ENCODE data around the gene OSBPL8. TPM values are rescaled to one million over a fixed set of nuclear protein-coding genes. Genes with fewer than 3 reads are reported as not detected.

Gene OSBPL8
- total and polyA plus RNA-seq, 11 donors = 4.5 to 58.7 (median 43.7) TPM

DNA sequence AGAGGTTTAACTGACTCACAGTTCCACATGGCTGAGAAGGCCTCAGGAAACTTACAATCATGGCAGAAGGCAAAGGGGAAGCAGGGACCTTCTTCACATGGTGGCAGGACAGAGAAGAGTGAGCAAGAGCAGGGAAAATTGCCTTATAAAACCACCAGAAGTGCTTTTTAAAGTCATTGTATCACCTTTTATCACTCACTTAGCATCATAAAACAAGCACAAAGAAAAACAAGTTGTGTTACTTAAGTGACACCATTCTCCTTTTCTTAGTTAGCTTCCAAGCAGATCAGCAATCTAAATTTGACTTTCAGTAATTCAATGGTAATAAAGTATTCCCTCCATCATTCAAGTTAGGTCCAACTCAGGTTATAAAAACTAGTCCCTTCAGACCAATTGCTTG is 28.5 kb downstream of the OSBPL8 start:
- H3K4me1 ChIP-seq = peaks cover 0 to 33% (median 12%) of the 10 kb centered on the region in 12 donors
- H3K27me3 ChIP-seq = no peaks in the 10 kb centered on the region
- intact Hi-C loops (cut with DNase I) = no loop called here
- TF ChIP-seq, protein P1, sequence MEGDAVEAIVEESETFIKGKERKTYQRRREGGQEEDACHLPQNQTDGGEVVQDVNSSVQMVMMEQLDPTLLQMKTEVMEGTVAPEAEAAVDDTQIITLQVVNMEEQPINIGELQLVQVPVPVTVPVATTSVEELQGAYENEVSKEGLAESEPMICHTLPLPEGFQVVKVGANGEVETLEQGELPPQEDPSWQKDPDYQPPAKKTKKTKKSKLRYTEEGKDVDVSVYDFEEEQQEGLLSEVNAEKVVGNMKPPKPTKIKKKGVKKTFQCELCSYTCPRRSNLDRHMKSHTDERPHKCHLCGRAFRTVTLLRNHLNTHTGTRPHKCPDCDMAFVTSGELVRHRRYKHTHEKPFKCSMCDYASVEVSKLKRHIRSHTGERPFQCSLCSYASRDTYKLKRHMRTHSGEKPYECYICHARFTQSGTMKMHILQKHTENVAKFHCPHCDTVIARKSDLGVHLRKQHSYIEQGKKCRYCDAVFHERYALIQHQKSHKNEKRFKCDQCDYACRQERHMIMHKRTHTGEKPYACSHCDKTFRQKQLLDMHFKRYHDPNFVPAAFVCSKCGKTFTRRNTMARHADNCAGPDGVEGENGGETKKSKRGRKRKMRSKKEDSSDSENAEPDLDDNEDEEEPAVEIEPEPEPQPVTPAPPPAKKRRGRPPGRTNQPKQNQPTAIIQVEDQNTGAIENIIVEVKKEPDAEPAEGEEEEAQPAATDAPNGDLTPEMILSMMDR (IDR thresholded peaks at IDR 0.05) = no peak
- no peak for TF ChIP-seq POLR2A (IDR thresholded peaks at IDR 0.05)
- H3K36me3 ChIP-seq = no peaks in the 10 kb centered on the region
- no peak for DNase-seq
- no peak overlapping the region for H3K4me3 ChIP-seq
- H3K9me3 ChIP-seq = peaks cover 0 to 11% (median 0%) of the 10 kb centered on the region in 12 donors
- no peak overlapping the region for H3K27ac ChIP-seq
- ATAC-seq = no peak

DNA sequence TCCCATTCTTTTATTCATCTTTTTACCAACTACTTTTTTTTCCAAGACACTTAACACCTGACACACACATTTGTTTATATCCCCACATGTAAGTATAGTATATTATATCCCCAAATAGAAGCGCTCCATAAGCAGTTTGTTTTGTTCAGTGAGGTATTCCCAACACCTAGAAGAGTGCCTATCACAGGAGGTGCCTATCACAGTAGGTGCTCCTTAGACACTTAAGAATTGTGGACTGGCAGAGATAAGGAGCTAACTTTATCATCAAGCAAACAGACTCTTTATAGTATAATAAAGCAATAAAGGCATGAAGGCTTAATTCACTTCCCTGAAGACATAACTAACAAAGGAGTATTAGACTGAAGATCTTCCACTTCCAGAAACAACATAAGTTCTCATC is 29.1 kb downstream of the OSBPL8 start:
- intact Hi-C loops (cut with DNase I) = no loop called here
- H3K27me3 ChIP-seq = no peaks in the 10 kb centered on the region
- no peaks in the 10 kb centered on the region for H3K36me3 ChIP-seq
- TF ChIP-seq, protein P1 (IDR thresholded peaks at IDR 0.05) = no peak
- no peak for TF ChIP-seq POLR2A (IDR thresholded peaks at IDR 0.05)
- H3K27ac ChIP-seq = no peak overlapping the region
- H3K4me1 ChIP-seq = peaks cover 0 to 33% (median 12%) of the 10 kb centered on the region in 12 donors
- 83 to 98% (median 93%) methylated on average over 1 of the region's 1 CpG for WGBS, 4 donors
- DNase-seq (no peak), ATAC-seq (no peak)
- H3K4me3 ChIP-seq = no peak overlapping the region
- H3K9me3 ChIP-seq = peaks cover 0 to 8% (median 0%) of the 10 kb centered on the region in 12 donors

DNA sequence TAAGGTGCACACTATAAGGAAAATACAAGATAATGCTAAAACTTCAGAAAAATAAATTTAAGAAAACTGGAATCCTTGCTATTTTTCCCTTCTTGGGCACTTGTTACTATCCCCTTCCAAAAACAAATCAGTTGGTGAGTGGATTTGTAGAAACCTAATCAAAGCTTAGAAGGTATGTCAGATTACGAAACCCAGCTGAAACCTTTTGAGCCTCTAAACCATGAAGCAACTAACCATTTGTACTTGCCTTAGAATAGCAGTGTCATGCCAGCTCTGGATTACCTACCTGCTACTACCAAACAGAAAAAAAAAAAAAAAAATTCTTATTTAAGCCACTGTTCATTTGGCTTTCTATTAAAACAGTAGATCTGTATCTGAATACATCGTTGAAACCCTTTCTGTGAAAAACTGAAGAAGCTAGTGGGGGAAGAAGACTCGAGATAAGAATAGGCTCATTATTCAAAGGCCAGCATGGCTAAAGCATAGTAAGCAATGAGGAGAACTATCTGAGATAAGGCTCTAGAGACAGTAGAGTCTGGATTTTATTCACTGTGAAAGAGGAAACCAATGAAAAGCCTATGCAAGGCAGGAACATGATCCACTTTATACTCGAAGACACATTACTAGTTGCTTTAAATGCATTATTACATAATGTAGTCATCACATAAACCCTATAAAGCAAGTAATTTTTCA is 30.2 kb downstream of the OSBPL8 start:
- H3K36me3 ChIP-seq = no peaks in the 10 kb centered on the region
- no peak for DNase-seq
- ATAC-seq = no peak
- H3K27me3 ChIP-seq = no peaks in the 10 kb centered on the region
- H3K9me3 ChIP-seq = peaks cover 0 to 4% (median 0%) of the 10 kb centered on the region in 12 donors
- intact Hi-C loops (cut with DNase I) = no loop called here
- H3K27ac ChIP-seq = no peak overlapping the region
- H3K4me1 ChIP-seq = peaks cover 0 to 32% (median 12%) of the 10 kb centered on the region in 12 donors
- 34 to 67% (median 53%) methylated on average over 4 of the region's 4 CpGs for WGBS, 4 donors
- H3K4me3 ChIP-seq = no peak overlapping the region
- TF ChIP-seq, protein P1 (IDR thresholded peaks at IDR 0.05) = no peak
- no peak for TF ChIP-seq POLR2A (IDR thresholded peaks at IDR 0.05)

DNA sequence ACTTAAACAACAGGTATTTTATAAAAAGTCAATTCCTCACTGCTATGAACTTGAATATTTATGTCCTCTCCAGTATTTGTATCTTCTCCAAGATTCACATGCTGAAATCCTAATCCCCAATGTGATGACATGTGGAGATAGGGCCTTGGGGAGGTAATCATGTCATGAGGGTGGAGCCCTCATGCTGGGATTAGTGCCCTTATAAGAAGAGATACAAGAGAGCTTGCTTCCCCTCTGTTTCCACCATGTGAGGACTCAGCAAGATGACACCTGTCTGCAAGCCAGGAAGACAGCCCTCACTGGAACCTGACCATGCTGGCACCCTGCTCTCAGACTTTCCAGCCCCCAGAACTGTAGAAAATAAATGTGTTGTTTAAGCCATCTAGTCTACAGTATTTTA is 36.2 kb downstream of the OSBPL8 start:
- Histone ChIP-seq H3K36me3 (no peaks in the 10 kb centered on the region), H3K27me3 (no peaks in the 10 kb centered on the region), H3K4me3 (no peak overlapping the region), H3K4me1 (peaks cover 0 to 17% (median 0%) of the 10 kb centered on the region in 12 donors), H3K9me3 (peaks cover 0 to 11% (median 0%) of the 10 kb centered on the region in 12 donors), H3K27ac (no peak overlapping the region)
- ATAC-seq (no peak), DNase-seq (no peak)
- intact Hi-C loops (cut with DNase I) = loop anchor here in 1 of 10 donors (2.0 kb wide), 1 partner anchor 39 kb away; no protein-coding TSS in a partner anchor
- TF ChIP-seq POLR2A (IDR thresholded peaks at IDR 0.05) = no peak
- TF ChIP-seq, protein P1 (IDR thresholded peaks at IDR 0.05) = no peak
